ENCODE results near the gene TMEM255B.
"Not testable (repeated sequence)": the region's sequence is repeated elsewhere in the genome, so short reads cannot be mapped to it uniquely, and the experiment has no call there.

TMEM255B gene

DNA sequence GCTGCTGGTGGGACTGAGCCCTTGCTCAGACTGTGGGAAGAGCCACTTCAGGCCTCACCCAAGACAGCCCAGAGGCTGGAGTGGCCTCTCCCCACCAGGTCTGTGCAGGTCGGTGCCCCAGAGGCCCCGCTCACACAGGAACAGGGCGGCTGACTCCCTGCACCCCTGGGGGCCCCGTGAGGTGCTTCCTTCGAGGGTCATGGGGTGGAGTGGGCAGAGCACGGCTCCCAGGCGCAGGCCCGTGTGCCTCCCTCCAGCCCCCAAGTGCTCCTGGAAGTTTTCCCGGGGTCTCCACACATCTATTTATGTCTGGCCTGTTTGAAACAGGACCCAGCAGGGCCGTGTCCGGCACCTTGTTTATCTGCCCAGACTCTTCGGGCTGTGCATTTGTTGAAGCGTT lies 9.5 kb upstream of the TMEM255B start:
- DNase-seq (ENCODE audit: low spot score): no peak

DNA sequence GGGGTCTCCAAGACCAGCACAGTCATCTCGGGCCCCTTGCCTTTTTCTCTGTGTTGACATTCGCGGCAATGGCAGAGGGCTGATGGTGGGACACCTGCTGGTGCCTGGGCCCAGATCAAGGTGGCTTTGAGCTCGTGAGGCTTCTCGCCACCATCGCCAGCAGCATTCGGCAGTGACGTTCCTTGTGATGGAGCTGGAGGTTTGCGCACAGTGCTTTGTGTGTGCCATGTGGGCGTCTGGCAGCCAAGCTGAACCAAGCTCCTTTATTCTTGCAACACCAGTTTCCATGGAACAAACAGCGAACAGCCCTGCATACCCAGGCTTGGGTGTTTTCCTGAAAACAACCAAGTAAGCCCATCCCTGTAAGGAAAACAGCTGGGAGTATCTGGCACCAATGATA lies 9.1 kb upstream of the TMEM255B start:
- no peak for DNase-seq (ENCODE audit: low spot score)

DNA sequence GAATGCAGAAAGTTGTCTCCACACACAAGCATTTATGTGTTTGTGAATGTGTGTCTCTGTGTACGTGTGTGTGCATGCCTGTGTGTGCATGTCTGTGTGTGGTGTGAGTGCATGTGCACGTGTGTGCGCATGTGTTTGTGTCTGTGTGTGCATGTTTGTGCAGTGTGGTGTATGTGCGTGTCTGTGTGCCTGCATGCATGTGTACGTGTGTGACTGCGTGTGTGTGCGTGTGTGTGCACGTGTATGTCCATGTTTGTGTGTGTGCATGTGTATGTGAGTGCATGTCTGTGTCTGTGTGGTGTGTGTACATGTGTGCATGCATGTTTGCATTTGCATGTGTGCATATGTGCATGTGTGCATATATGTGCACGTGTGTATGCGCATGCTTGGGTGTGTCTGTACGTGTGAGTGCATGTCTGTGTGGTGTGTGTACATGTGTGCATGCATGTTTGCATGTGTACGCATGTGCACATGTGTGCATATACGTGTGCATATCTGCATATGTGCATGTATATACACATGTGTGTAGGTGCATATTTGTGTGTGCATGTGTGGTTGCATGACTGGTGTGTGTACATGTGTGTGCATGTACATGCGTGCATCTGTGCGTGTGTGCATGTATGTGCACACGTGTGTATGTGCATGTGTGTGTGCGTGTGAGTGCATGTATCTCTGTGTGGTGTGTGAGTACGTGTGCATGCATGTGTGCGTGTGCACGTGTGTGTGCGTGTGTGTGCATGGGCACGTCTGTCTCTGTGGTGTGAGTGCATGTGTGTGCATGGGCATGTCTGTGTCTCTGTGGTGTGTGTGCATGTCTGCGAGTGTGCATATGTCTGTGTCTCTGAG lies 8.2 kb upstream of the TMEM255B start:
- DNase-seq (ENCODE audit: low spot score): no peak

DNA sequence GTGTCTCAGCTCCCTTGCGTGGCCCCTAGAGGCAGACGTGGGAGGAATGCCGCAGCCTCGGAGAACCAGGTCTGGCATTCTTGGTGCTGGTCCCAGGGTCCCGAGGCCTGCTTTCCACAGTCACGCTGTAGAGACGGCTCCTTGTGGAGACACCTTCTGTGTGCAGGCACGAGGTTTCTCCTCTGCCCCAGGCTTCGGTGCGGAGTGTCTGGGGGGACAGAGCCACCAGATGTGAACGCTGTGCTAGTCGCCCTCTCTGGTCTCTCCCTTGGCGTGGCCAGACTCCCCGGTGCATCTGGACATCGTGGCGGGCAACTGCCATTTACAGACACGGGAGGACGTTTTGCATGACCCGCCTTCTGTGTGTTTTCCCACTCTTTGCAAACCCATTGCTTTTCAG lies 7.5 kb upstream of the TMEM255B start:
- DNase-seq (ENCODE audit: low spot score): no peak

DNA sequence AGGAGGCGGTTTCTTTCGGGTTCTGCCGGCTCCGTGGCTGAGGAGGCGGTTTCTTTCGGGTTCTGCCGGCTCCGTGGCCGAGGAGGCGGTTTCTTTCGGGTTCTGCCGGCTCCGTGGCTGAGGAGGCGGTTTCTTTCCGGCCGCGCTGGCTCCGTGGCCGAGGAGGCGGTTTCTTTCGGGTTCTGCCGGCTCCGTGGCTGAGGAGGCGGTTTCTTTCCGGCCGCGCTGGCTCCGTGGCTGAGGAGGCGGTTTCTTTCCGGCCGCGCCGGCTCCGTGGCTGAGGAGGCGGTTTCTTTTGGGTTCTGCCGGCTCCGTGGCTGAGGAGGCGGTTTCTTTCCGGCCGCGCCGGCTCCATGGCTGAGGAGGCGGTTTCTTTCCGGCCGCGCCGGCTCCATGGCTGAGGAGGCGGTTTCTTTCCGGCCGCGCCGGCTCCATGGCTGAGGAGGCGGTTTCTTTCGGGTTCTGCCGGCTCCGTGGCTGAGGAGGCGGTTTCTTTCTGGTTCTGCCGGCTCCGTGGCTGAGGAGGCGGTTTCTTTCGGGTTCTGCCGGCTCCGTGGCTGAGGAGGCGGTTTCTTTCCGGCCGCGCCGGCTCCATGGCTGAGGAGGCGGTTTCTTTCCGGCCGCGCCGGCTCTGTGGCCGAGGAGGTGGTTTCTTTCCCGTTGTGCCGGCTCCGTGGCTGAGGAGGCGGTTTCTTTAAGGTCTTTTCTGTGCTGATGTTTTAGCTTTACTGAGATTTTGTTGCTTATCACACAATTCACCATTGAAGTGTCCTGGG lies 6.6 kb upstream of the TMEM255B start:
- not testable (repeated sequence) for DNase-seq (ENCODE audit: low spot score)

DNA sequence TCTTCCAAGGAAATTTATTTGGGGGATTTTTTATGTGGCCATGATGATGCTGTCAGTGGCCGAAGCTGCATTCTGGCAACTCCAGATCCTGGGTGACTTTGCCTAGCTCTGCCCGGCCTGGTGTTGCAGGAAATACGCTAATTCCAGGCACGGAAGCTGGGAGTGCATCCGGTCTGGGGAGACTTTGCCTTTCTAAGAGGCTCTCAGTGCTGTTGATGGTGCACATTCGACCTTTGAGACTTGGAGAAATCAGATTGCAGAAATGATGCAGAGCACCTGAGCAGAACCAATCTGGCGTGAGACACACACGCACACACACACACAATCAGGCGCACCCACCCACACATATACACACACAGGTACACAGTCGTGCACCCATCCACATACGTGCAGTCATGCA lies 5.9 kb upstream of the TMEM255B start:
- no peak for DNase-seq (ENCODE audit: low spot score)

DNA sequence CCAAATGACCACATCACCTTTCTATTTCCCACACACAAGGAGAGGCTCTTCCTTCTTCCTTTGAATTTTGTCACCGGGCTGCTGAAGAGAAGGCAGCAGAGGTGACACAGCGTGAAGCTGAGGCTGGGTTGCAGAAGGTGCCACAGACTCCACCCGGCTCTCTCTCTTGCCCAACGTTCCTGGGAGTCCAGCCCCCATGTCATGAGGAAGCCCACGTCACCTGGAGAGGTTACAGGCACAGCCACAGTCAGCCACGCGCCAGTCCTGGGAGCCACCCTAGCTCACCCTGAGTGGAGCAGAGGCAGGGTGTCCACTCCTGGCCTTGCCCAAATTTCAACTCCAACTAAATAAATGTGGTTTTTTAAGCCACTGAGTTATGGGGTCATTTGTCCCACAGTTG lies 4.8 kb upstream of the TMEM255B start:
- no peak for DNase-seq (ENCODE audit: low spot score)

DNA sequence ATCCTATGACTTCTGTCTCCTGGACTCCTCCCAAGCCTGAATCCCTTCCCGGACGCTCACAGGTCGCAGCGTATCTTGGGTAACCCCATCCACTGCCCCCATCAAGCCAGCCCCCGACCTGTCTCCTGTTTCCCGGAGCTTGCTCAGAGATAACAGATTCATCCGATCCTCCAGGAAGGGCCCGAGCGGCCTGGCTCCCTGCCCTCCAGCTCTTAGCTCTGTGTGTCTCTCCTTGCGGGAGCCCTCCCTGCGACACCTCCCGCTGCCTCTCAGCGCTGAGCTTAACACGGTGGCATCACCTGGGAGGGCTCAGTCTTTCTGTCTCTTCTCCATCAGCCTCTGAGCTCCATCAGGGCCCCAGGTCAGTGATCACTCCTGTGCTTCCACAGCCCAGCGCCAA lies 4.3 kb upstream of the TMEM255B start:
- DNase-seq (ENCODE audit: low spot score): no peak

DNA sequence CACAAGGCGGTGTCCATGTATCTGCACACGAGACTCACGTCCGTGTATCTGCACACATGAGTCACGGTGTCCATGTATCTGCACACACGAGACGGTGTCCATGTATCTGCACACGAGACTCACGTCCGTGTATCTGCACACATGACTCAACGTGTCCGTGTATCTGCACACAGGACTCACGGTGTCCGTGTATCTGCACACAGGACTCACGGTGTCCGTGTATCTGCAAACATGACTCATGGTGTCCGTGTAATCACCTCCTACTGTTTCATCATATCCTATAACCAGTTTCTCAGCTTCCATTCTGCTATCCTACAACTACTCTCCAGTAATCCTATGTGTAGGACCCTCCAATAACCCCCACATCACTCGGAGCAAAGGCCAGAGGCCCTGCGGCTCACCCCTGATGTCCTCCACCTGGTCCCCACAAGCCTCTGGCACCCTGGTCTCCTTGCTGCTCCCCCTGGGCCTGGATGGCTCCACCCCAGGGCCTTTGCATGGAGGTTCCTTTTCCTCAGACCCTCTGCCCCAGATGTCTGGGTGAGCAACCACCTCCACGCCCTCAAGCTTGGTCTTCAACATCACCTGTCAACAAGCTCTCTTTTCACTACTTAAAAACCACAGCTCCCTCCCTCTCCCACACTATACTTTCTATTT lies 2.5 kb upstream of the TMEM255B start:
- DNase-seq (ENCODE audit: low spot score): no peak

DNA sequence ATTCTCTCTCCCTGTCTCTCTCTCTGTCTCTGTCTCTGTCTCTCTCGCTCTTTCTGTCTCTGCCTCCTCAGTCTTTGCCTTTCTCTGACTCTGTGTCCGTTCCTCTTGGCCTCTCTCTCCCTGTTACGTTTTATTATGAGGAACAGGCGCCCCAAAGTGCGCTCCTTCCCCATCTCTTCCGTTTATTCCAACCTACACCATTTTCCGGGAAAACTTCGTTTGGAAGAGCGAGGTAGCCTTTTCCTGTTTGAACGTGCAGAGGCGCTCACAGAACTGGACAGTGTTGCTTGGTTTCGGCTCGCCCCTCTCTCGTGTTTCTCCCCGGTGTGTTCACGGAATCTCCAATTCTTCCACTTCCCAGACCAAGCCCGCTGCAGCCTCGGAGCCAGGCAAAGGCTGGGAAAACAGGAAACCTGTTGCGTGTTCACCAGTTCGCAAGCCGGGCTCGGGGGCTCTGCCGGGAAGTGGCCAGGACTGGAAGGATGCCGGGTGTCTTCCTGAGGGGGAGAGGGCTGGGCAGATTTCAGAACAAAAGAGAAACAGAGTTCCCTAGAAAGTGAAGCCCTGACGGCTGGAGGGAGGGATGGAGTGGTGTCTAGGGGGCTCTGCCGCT lies 605 bp downstream of the TMEM255B start:
- DNase-seq (ENCODE audit: low spot score): no peak

DNA sequence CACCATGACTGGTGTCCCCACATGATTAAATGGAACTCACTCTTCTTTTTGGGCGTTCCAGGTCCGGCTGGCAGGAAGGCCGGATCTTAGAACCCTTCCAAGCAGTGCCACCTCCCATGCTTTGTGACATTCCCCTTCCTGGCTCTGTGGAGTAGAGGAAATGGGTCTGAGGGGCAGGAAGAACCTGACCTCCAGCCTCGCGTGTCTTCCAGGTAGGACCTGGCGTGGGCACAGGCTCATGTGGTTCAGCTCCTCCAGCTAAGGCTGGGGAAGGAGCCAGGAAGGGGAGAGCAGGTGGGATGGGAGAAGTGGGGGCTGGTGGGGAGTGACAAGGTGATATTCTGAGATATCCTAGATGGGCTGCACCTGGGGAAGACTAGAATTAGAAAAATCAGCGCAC lies 2.1 kb downstream of the TMEM255B start:
- DNase-seq (ENCODE audit: low spot score): no peak

DNA sequence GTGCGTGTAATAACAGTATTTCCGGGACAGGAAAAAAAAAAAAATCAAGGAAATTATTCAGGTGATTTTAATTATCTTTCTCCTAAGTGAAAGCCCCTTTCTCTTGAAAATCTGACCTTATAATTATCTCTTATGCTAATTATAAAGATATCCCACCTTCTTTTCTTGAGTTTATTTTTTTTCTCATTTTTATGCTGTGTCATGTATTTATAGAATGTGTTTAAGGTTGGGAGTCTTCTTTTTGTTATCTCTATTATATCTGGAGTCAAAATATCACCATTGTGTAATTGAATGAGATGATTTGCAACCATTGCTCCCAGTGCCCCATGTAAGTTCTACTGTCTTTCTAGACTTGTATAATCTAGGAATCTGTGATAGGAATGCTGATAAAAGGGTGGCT lies 3.0 kb downstream of the TMEM255B start:
- no peak for DNase-seq (ENCODE audit: low spot score)

DNA sequence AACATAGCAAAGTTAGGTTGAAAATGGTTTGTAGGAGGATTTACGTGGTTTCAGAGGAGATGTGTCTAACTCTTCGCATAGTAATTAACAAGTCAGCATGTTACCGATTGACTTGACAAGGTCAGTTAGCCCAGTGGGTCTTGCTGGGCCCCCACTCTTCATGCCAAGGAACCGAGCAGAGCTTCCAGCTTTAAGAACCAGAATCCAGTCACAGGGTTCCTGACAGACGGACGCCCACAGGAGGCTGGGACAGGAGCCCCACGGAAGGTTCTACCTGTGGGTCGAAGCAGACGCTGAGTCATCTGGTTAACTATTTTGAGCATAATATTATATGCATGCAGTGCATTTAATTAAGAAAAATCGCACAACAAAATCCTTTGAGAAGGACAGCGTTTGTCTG lies 3.5 kb downstream of the TMEM255B start:
- no peak for DNase-seq (ENCODE audit: low spot score)

DNA sequence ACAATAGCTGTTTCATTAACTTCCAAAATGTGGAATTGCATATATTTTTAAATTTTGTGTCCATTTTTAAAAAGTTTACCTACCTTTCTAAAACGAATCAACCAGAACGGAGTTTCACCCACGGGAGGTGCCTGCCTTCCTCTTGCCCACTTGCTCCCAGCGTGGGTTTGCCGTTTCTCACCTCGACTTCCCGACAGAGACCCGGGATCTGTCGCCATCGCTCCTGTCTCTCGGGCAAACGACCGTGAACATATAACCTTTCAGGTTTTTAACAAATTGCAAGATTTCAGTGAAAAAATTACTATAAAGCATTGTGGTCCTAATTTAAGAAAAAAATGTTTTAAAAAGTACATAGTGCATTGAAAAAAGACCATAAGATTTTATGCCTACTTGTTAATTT lies 4.2 kb downstream of the TMEM255B start:
- no peak for DNase-seq (ENCODE audit: low spot score)

DNA sequence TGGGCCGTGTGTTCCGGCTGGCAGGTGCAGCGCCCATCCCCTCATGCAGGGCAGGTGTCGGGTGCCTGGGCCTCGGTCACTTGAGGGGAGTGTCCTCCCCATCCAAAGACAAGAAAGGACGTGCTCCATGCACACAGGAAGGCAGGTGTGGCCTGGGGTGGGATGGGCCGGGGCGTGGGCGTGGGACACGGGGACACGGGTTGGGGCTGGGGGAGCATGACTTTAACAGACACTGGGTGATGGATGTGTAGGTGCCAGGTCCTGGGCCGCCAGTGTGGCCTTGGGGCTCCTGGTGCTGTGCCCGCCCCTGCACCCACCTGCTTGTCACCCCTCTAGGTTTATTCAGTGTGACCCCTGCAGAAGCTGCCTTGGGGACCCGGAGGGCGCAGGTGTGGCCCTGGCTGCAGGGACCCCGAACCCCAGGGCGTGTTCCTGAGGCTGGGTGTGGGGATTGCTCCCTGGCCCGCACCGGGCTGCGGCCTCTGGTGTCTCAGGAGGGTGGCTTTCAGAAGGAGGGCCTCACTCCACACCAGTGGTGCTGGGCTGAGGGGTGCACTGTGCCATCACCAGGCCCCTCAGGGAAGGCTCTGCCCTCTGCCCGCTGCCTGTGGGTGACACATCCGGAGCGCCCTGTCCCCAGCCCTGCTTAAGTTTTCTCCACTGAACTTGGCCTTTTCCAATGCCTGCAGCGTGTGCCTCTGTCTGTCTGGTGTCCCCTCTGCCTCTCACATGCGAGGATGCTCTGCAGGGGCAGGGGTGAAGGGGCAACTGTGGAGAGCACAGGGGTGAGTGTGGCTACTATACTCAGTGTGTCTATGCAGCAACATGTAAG lies 5.2 kb downstream of the TMEM255B start:
- DNase-seq (ENCODE audit: low spot score): no peak

DNA sequence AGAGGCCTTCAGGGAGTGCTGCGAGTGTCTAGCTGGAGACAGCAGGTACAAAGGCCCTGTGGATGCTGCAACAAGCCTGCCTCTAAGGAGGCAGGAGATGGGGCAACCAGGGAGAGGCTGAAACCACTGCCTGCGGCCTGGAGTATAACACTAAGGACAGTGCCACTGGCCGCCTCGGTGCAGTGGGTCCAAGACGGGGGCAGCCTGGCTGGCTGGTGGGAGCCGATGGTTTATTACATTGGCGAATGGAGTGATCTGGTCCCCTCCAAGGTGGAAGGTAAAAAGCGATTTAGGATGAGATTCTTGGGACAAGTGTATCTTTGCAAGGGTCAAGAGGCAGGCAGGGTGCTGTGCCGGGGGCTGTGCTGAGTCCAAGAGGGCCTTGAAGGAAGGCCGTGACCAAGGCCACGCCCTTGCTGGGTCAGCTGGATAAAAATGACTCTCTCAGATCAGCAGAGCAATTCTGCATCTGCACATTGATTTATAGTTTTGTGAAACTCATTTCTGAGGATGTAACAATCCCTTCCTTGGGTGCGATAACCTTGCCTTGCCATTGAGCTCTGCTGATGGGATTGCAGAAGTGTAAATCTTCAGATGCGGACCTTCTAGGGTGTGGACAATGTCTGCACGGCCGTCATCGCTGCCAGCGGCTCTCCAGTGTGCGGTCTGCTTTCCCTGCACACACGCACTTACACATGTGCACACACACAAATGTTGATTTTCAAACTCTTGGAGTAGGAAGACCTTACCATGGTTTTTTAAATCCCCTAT lies 6.0 kb downstream of the TMEM255B start:
- DNase-seq (ENCODE audit: low spot score): no peak

DNA sequence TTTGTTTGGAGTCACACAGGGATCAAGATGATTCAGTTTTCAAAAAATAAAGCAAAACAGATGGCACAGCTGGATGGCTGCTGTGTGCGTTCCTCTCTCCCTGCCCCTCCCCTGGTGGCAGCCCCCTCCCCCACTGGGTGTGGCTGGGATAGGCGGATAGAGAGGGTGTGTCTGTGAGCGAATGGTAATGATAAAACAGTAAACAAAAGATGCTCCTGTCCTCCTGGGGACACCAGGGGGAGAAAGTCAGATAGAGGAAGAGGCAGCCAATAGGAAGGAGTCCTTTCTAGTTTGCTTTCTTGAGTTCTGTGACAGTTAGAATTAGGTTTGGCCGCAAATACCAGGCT lies 6.5 kb downstream of the TMEM255B start:
- DNase-seq (ENCODE audit: low spot score): no peak

DNA sequence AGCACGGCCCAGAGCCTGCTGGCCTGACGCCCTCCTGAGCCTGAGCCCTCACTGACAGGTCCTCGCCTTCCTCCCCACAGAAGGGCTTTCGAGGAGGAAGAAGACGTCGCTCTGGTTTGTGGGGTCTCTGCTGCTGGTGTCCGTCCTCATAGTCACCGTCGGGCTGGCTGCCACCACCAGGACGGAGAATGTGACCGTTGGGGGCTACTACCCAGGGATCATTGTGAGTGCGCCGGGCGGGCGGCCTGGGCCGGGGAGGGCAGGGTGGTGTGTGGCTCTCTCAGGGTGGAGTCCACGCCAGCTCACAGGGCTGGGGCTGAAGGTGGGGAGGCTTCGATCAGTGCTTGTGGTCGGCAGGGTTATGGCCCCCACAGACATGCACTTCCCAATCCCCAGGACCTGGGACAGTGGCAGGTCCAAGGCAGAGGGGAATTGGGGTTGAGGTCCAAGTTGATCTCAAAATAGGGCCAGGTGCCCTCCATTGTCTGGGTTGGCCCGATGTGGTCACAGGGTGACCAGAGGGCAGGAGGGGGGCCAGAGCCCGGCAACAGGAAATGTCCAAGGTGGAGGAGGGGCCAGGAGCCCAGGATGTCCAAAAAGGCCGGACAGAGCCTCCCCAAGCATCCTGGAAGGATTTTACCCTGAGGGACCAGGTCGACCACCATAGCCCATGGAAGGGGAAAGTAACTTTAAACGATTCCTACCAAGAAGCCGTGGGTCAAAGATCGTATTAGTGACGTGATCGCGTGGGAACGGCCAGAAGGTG lies 7.2 kb downstream of the TMEM255B start:
- no peak for DNase-seq (ENCODE audit: low spot score)

DNA sequence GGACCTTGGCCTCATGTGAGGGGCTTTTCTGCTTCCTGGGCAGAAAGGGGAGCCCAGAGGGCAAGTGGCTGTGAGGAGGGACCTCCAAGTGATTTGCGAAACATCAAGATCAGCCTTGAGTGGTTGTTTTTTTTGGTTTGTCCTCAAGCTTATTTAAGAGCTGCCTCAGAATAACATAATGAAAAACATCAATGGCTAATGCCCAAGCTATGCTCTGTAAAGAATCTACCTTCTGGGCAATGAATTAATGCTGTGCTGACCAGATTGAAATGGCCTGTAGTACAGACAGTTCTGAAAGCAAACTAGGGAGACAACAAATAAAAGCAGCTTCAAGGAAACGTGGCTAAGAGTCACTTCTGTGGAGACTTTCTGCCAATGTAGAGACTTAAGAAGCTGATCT lies 8.3 kb downstream of the TMEM255B start:
- no peak for DNase-seq (ENCODE audit: low spot score)

Measured in NAMALWA (cell line).